GM06990 (cell line): ENCODE data around the gene MET.
A peak's percentile ranks its signal among the peaks of the same experiment; 100 is the strongest.

Experiments used
- DNase-seq: peaks from one replicate; pipeline ENCODE4 v3.0.0-alpha.2; 2011; ENCODE audit not compliant: insufficient read length; ENCODE audit errors: extremely low read depth
- H3K27me3 ChIP-seq: replicated peaks from 2 replicates; pipeline ENCODE4 v1.6.0; 2011; ENCODE audit warnings: low read length; ENCODE audit not compliant: control insufficient read depth, insufficient read depth
- H3K36me3 ChIP-seq: 2 replicates; pipeline ENCODE4 v1.5.1; 2011; ENCODE audit warnings: low read length; ENCODE audit not compliant: control insufficient read depth, insufficient read depth
- H3K4me3 ChIP-seq: replicated peaks from 2 replicates; pipeline ENCODE4 v1.5.1; 2011; ENCODE audit warnings: low read depth, mild to moderate bottlenecking, control low read depth, low read length
- TF ChIP-seq, protein P1 (sequence below): IDR thresholded peaks from 2 replicates; pipeline ENCODE4 v1.5.1; 2011; ENCODE audit warnings: low read length, control low read depth, mild to moderate bottlenecking, inconsistent platforms; ENCODE audit not compliant: insufficient read depth, poor library complexity, severe bottlenecking

MET gene

DNA sequence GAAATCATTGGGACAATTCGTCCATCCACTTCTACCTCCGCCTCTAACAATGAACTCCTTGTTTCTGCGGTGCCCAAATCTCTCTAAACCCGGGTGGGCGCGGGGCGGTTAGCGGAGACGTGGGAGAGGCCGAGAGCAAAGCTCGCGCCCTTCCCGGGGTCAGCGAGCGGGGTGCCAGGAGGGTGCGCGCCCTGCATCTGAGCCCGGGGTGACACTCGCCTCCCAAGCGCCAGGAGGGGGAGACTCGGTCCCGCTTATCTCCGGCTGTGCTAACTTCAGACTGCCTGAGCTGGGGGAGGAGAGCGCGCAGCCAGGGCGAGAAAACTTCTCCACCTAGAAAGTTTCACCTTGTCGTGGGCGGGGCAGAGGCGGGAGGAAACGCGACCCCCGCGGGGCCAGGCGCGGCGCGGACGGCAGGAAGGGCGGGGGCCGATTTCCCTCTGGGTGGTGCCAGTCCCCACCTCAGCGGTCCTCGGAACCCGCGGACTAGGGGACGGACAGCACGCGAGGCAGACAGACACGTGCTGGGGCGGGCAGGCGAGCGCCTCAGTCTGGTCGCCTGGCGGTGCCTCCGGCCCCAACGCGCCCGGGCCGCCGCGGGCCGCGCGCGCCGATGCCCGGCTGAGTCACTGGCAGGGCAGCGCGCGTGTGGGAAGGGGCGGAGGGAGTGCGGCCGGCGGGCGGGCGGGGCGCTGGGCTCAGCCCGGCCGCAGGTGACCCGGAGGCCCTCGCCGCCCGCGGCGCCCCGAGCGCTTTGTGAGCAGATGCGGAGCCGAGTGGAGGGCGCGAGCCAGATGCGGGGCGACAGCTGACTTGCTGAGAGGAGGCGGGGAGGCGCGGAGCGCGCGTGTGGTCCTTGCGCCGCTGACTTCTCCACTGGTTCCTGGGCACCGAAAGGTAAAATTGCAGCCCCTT, at the start of gene MET:
TSS of gene MET (plus strand) at position 516 of the 915 bp plus-strand sequence. CDS start 26,889 bp downstream, outside the sequence.
- peak; percentile 55 for DNase-seq
- TF ChIP-seq, protein P1, sequence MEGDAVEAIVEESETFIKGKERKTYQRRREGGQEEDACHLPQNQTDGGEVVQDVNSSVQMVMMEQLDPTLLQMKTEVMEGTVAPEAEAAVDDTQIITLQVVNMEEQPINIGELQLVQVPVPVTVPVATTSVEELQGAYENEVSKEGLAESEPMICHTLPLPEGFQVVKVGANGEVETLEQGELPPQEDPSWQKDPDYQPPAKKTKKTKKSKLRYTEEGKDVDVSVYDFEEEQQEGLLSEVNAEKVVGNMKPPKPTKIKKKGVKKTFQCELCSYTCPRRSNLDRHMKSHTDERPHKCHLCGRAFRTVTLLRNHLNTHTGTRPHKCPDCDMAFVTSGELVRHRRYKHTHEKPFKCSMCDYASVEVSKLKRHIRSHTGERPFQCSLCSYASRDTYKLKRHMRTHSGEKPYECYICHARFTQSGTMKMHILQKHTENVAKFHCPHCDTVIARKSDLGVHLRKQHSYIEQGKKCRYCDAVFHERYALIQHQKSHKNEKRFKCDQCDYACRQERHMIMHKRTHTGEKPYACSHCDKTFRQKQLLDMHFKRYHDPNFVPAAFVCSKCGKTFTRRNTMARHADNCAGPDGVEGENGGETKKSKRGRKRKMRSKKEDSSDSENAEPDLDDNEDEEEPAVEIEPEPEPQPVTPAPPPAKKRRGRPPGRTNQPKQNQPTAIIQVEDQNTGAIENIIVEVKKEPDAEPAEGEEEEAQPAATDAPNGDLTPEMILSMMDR: peak; percentile 72
- H3K27me3 ChIP-seq: peaks cover 5% of the 10 kb centered on the region

DNA sequence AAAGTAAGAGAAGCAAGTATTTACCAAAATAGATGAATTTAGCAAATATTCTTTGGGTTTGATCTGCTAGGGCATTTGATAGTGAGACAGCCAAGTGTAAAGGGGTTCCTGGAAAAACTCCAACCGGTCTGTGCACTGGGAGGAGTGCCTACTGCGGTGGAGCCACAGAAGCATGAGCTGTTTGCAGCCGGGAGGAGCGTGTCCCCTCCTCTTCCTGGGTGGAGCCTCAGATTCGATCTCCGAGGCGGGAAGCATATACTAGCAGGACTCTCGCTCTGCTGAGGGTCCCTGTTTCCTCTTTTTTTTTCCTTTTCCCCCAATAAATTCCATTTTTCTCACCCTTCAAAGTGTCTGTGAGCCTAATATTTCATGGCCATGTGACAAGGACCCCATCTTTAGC, 45.1 kb upstream of the MET start:
- DNase-seq: no peak
- TF ChIP-seq, protein P1: no peak
- Histone ChIP-seq H3K4me3 (no peak overlapping the region), H3K27me3 (peaks cover 1% of the 10 kb centered on the region; the same call in 1 of the 2 replicates), H3K36me3 (no peaks in the 10 kb centered on the region)

More for the DNA sequence above, at the start of gene MET:
- Histone ChIP-seq H3K36me3 (no peaks in the 10 kb centered on the region), H3K4me3 (peak within 1 kb of the TSS; percentile 59)

DNA sequence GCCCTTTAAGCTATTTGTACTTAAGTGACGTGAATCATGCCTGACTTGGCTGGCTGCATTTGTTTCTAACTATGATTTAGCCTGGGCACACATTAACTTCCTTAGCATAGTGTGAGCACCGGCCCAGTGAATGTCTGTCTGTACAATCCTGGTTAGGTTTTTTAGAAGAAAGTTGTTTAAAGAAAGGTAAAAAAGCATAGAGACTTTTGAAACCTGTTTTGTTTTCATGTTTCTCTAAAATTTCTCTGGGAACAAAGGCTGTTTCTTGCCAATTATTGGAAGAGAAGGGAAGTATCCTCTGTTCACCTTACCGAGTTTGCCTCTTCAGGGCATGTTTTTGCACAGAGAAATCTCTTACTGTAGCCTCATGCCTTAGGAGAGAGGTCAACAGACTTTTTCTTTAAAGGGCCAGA, 42.9 kb upstream of the MET start:
- TF ChIP-seq, protein P1: no peak
- Histone ChIP-seq H3K36me3 (no peaks in the 10 kb centered on the region), H3K27me3 (peaks cover 1% of the 10 kb centered on the region; the same call in 1 of the 2 replicates), H3K4me3 (no peak overlapping the region)
- no peak for DNase-seq

DNA sequence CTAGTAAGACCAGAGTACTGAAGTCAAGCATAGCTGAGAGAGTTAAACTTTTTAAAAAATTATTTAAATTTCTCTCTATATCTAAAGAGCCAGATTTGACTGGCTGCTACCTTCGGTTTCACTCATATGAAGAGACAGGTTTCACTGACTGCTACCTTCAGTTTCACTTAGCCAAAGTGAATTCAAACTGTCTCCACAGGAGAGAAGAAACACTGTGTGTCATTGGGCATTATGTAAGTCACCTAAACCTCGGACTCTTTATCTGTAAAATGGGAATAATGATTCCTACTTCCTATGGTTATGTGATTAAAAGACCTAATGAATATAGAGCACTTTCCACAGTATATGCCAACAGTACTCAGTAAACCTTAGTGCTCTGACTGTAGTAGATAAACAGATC, 41.6 kb upstream of the MET start:
- TF ChIP-seq, protein P1: no peak

DNA sequence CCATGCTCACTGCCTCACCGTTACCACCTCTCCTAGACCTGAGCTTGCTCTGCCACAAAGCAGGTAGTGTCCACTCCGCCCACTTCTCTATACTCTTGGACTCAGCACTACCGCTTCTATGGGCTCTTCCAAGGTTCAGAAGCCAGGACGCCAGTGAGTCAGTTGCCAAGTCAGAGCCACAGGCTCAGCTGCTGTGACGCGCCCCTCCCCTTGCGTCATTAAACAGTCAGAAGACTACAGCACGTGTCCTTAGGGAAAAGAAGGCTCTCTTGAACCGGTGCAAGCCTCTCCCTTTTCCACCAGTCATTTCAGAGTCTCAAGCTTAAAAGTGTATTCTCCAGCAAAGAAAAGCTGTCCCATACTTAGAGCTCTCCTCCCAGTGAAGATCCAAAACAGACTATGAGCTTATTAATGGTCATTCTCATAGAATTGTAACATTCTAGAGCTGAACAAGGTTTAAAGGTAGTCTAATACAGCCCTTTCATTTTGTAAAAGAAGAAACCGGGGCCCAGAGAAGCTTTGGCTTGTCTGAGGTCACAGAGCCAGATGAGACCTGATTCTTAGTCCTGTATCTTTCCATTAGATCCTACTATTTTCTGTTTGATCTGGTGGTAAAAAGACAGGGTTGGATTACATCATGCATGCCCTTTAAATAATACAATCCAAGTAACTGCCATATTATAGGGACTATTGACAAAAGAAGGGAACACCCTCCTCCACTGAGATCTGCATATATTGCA, 40.9 kb upstream of the MET start:
- no peaks in the 10 kb centered on the region for H3K36me3 ChIP-seq
- no peaks in the 10 kb centered on the region for H3K27me3 ChIP-seq
- H3K4me3 ChIP-seq: peak overlapping the region; percentile 24
- peak; percentile 9 for DNase-seq
- TF ChIP-seq, protein P1: no peak

More for the DNA sequence above, 41.6 kb upstream of the MET start:
- peak overlapping the region; percentile 24 for H3K4me3 ChIP-seq
- DNase-seq: peak; percentile 14
- peaks cover under 1% of the 10 kb centered on the region; the same call in 1 of the 2 replicates for H3K27me3 ChIP-seq
- H3K36me3 ChIP-seq: no peaks in the 10 kb centered on the region
